ENCODE data around the gene PPIP5K2.

PPIP5K2 gene

DNA sequence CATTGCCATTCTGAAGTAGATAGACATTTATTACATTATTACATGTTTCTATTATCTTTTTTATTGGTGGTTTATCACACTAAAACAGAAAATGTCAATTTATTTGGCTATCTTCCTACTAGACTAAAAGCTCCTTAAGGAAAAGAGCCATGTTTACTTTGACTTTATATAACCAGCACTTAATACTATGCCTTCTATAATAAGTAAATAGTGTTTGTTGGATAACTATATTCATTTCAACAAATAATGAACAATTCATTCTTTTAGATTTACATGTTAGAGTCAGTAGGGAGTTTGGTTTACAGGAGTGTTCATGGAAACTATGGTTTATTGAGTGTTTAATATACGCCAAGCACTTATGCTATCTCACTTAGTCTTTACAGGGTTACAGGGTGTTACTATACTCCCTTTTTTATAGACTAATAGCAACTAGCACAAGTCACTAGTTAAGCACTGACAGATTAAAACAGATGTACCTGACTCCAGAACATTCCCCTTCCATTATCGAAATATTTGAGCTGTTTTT lies 7.3 kb downstream of the PPIP5K2 start:
- H2BK12ac ChIP-seq (ENCODE audit: low read length): no peak overlapping the region
- no peak overlapping the region for H2AFZ ChIP-seq (ENCODE audit: low read length)
- H3K18ac ChIP-seq (ENCODE audit: low read length): no peak overlapping the region
- no peak overlapping the region for H3K4ac ChIP-seq (ENCODE audit: low read length)
- peaks cover 0 to 2% of the 10 kb centered on the region in 2 donors for H3K4me1 ChIP-seq (ENCODE audit: control insufficient read depth in 2 of 2, insufficient read depth in 1 of 2, low read depth in 1 of 2, low read length in 2 of 2)
- H3K4me2 ChIP-seq (ENCODE audit: insufficient read depth, low read length, poor library complexity, severe bottlenecking): no peak overlapping the region
- no peak overlapping the region for H3K14ac ChIP-seq (ENCODE audit: low read length)
- H3K9me3 ChIP-seq (replicated peaks in 1 of 2; ENCODE audit: control insufficient read depth in 2 of 2, insufficient read depth in 1 of 2, low read depth in 1 of 2, low read length in 2 of 2): no peaks in the 10 kb centered on the region
- DNase-seq (ENCODE audit: low spot score): no peak
- H3K27ac ChIP-seq (replicated peaks; ENCODE audit: low read length): no peak overlapping the region
- H3K9ac ChIP-seq (ENCODE audit: low read depth, low read length, poor library complexity): no peak overlapping the region
- H4K8ac ChIP-seq (ENCODE audit: low read depth, low read length): no peak overlapping the region
- H2AK5ac ChIP-seq (ENCODE audit: low read depth, low read length): no peak overlapping the region
- no peak overlapping the region for H4K91ac ChIP-seq (ENCODE audit: low read depth, low read length, poor library complexity)
- peaks cover 0 to 38% of the 10 kb centered on the region in 2 donors for H3K36me3 ChIP-seq (replicated peaks in 1 of 2; ENCODE audit: control insufficient read depth in 2 of 2, insufficient read depth in 2 of 2, low read length in 2 of 2)
- no peak overlapping the region for H2BK15ac ChIP-seq (ENCODE audit: low read length)
- no peak overlapping the region for H3K23ac ChIP-seq (ENCODE audit: low read depth, low read length, poor library complexity)
- peaks cover 2% of the 10 kb centered on the region for H3K79me1 ChIP-seq (ENCODE audit: low read depth, low read length)
- no peak overlapping the region for H2BK120ac ChIP-seq (ENCODE audit: low read depth, low read length)
- H2BK5ac ChIP-seq (ENCODE audit: low read length): no peak overlapping the region
- H3K4me3 ChIP-seq (ENCODE audit: low read length in 2 of 2): no peak overlapping the region
- no CpG with 5 or more reads among the region's 2 CpGs for WGBS, 2 donors (ENCODE audit: extremely low coverage in 2 of 2, insufficient read length in 2 of 2, insufficient replicate concordance in 1 of 2)
- no peaks in the 10 kb centered on the region for H3K27me3 ChIP-seq (ENCODE audit: control insufficient read depth in 3 of 3, insufficient read depth in 3 of 3, low read depth in 1 of 3, low read length in 3 of 3)

GRCh38 chr5:103128202-103128601 lies 8.1 kb downstream of the PPIP5K2 start:
- no peak overlapping the region for H2BK12ac ChIP-seq (ENCODE audit: low read length)
- H3K23ac ChIP-seq (ENCODE audit: low read depth, low read length, poor library complexity): no peak overlapping the region
- no peak overlapping the region for H3K4me3 ChIP-seq (ENCODE audit: low read length in 2 of 2)
- H3K9me3 ChIP-seq (replicated peaks in 1 of 2; ENCODE audit: control insufficient read depth in 2 of 2, insufficient read depth in 1 of 2, low read depth in 1 of 2, low read length in 2 of 2): no peaks in the 10 kb centered on the region
- no peaks in the 10 kb centered on the region for H3K79me1 ChIP-seq (ENCODE audit: low read depth, low read length)
- H3K4me1 ChIP-seq (ENCODE audit: control insufficient read depth in 2 of 2, insufficient read depth in 1 of 2, low read depth in 1 of 2, low read length in 2 of 2): no peaks in the 10 kb centered on the region
- H4K91ac ChIP-seq (ENCODE audit: low read depth, low read length, poor library complexity): no peak overlapping the region
- H3K14ac ChIP-seq (ENCODE audit: low read length): no peak overlapping the region
- no peak overlapping the region for H2BK120ac ChIP-seq (ENCODE audit: low read depth, low read length)
- H4K8ac ChIP-seq (ENCODE audit: low read depth, low read length): no peak overlapping the region
- H3K4ac ChIP-seq (ENCODE audit: low read length): no peak overlapping the region
- H2BK15ac ChIP-seq (ENCODE audit: low read length): no peak overlapping the region
- H2AK5ac ChIP-seq (ENCODE audit: low read depth, low read length): no peak overlapping the region
- H2BK5ac ChIP-seq (ENCODE audit: low read length): no peak overlapping the region
- H2AFZ ChIP-seq (ENCODE audit: low read length): no peak overlapping the region
- H3K18ac ChIP-seq (ENCODE audit: low read length): no peak overlapping the region
- peaks cover 0 to 33% of the 10 kb centered on the region in 2 donors for H3K36me3 ChIP-seq (replicated peaks in 1 of 2; ENCODE audit: control insufficient read depth in 2 of 2, insufficient read depth in 2 of 2, low read length in 2 of 2)
- H3K4me2 ChIP-seq (ENCODE audit: insufficient read depth, low read length, poor library complexity, severe bottlenecking): no peak overlapping the region
- no peak overlapping the region for H3K9ac ChIP-seq (ENCODE audit: low read depth, low read length, poor library complexity)
- no peak overlapping the region for H3K27ac ChIP-seq (replicated peaks; ENCODE audit: low read length)
- H3K27me3 ChIP-seq (ENCODE audit: control insufficient read depth in 3 of 3, insufficient read depth in 3 of 3, low read depth in 1 of 3, low read length in 3 of 3): no peaks in the 10 kb centered on the region
- DNase-seq (ENCODE audit: low spot score): no peak

- no CpG with 5 or more reads among the region's 1 CpG for whole genome bisulfite sequencing, 2 donors (ENCODE audit: extremely low coverage in 2 of 2, insufficient read length in 2 of 2, insufficient replicate concordance in 1 of 2)
- H3K27ac ChIP-seq (replicated peaks; ENCODE audit: low read length): no peak overlapping the region
- no peak overlapping the region for H3K4me3 ChIP-seq (ENCODE audit: low read length in 2 of 2)
- H3K14ac ChIP-seq (ENCODE audit: low read length): no peak overlapping the region
- H3K79me1 ChIP-seq (ENCODE audit: low read depth, low read length): no peaks in the 10 kb centered on the region
- H4K8ac ChIP-seq (ENCODE audit: low read depth, low read length): no peak overlapping the region
- no peak overlapping the region for H2BK15ac ChIP-seq (ENCODE audit: low read length)
- no peak overlapping the region for H3K4ac ChIP-seq (ENCODE audit: low read length)
- DNase-seq (ENCODE audit: low spot score): no peak
- no peak overlapping the region for H2AFZ ChIP-seq (ENCODE audit: low read length)
- no peak overlapping the region for H2BK12ac ChIP-seq (ENCODE audit: low read length)
- H2BK5ac ChIP-seq (ENCODE audit: low read length): no peak overlapping the region
- H3K9ac ChIP-seq (ENCODE audit: low read depth, low read length, poor library complexity): no peak overlapping the region
- no peak overlapping the region for H2AK5ac ChIP-seq (ENCODE audit: low read depth, low read length)
- no peaks in the 10 kb centered on the region for H3K4me1 ChIP-seq (ENCODE audit: control insufficient read depth in 2 of 2, insufficient read depth in 1 of 2, low read depth in 1 of 2, low read length in 2 of 2)
- H3K4me2 ChIP-seq (ENCODE audit: insufficient read depth, low read length, poor library complexity, severe bottlenecking): no peak overlapping the region
- H3K9me3 ChIP-seq (replicated peaks in 1 of 2; ENCODE audit: control insufficient read depth in 2 of 2, insufficient read depth in 1 of 2, low read depth in 1 of 2, low read length in 2 of 2): peaks cover 0 to 2% of the 10 kb centered on the region in 2 donors
- no peaks in the 10 kb centered on the region for H3K27me3 ChIP-seq (ENCODE audit: control insufficient read depth in 3 of 3, insufficient read depth in 3 of 3, low read depth in 1 of 3, low read length in 3 of 3)
- H2BK120ac ChIP-seq (ENCODE audit: low read depth, low read length): no peak overlapping the region
- H4K91ac ChIP-seq (ENCODE audit: low read depth, low read length, poor library complexity): no peak overlapping the region
- H3K23ac ChIP-seq (ENCODE audit: low read depth, low read length, poor library complexity): no peak overlapping the region
- no peak overlapping the region for H3K18ac ChIP-seq (ENCODE audit: low read length)
- peaks cover 0 to 49% of the 10 kb centered on the region in 2 donors for H3K36me3 ChIP-seq (replicated peaks in 1 of 2; ENCODE audit: control insufficient read depth in 2 of 2, insufficient read depth in 2 of 2, low read length in 2 of 2)
Measured at GRCh38 chr5:103132684-103133083, 12.6 kb downstream of the PPIP5K2 start.

- no peak for DNase-seq (ENCODE audit: low spot score)
- Histone ChIP-seq H4K8ac (ENCODE audit: low read depth, low read length) (no peak overlapping the region), H3K4me2 (ENCODE audit: insufficient read depth, low read length, poor library complexity, severe bottlenecking) (no peak overlapping the region), H2BK5ac (ENCODE audit: low read length) (no peak overlapping the region), H3K4ac (ENCODE audit: low read length) (no peak overlapping the region), H3K4me1 (ENCODE audit: control insufficient read depth in 2 of 2, insufficient read depth in 1 of 2, low read depth in 1 of 2, low read length in 2 of 2) (no peaks in the 10 kb centered on the region), H2BK15ac (ENCODE audit: low read length) (no peak overlapping the region), H3K9me3 (replicated peaks in 1 of 2; ENCODE audit: control insufficient read depth in 2 of 2, insufficient read depth in 1 of 2, low read depth in 1 of 2, low read length in 2 of 2) (peaks cover 0 to 2% of the 10 kb centered on the region in 2 donors), H3K23ac (ENCODE audit: low read depth, low read length, poor library complexity) (no peak overlapping the region), H2AK5ac (ENCODE audit: low read depth, low read length) (no peak overlapping the region), H3K27me3 (ENCODE audit: control insufficient read depth in 3 of 3, insufficient read depth in 3 of 3, low read depth in 1 of 3, low read length in 3 of 3) (no peaks in the 10 kb centered on the region), H3K79me1 (ENCODE audit: low read depth, low read length) (no peaks in the 10 kb centered on the region), H2BK120ac (ENCODE audit: low read depth, low read length) (no peak overlapping the region), H3K36me3 (replicated peaks in 1 of 2; ENCODE audit: control insufficient read depth in 2 of 2, insufficient read depth in 2 of 2, low read length in 2 of 2) (peaks cover 0 to 55% of the 10 kb centered on the region in 2 donors), H4K91ac (ENCODE audit: low read depth, low read length, poor library complexity) (no peak overlapping the region), H3K18ac (ENCODE audit: low read length) (no peak overlapping the region), H2AFZ (ENCODE audit: low read length) (no peak overlapping the region), H3K27ac (replicated peaks; ENCODE audit: low read length) (no peak overlapping the region), H3K14ac (ENCODE audit: low read length) (no peak overlapping the region), H2BK12ac (ENCODE audit: low read length) (no peak overlapping the region), H3K9ac (ENCODE audit: low read depth, low read length, poor library complexity) (no peak overlapping the region), H3K4me3 (ENCODE audit: low read length in 2 of 2) (no peak overlapping the region)
- WGBS, 2 donors (ENCODE audit: extremely low coverage in 2 of 2, insufficient read length in 2 of 2, insufficient replicate concordance in 1 of 2): no CpG with 5 or more reads among the region's 2 CpGs
Measured at GRCh38 chr5:103133231-103133630, 13.1 kb downstream of the PPIP5K2 start.

Data from neuronal stem cell (in vitro differentiated cells).